SKM-1 (cell line): ENCODE data around the gene GSS.

Source experiments
- DNase-seq: peaks from one replicate; lab custom pipeline; 2025; ENCODE audit not compliant: unreplicated experiment; lab: John Stamatoyannopoulos, UW

The GSS gene

GRCh38 chr20:34978092-34978744 is 22.6 kb upstream of the GSS start:
- no peak for DNase-seq

GRCh38 chr20:34977365-34978091 is 21.9 kb upstream of the GSS start:
- DNase-seq: no peak

- DNase-seq: no peak
Observed at GRCh38 chr20:34976286-34976685, 20.7 kb upstream of the GSS start.

- no peak for DNase-seq
Observed at GRCh38 chr20:34974246-34974645, 18.6 kb upstream of the GSS start.

GRCh38 chr20:34971561-34972235 is 16.1 kb upstream of the GSS start:
- no peak for DNase-seq

- DNase-seq: no peak
Observed at GRCh38 chr20:34970846-34971560, 15.4 kb upstream of the GSS start.

DNA sequence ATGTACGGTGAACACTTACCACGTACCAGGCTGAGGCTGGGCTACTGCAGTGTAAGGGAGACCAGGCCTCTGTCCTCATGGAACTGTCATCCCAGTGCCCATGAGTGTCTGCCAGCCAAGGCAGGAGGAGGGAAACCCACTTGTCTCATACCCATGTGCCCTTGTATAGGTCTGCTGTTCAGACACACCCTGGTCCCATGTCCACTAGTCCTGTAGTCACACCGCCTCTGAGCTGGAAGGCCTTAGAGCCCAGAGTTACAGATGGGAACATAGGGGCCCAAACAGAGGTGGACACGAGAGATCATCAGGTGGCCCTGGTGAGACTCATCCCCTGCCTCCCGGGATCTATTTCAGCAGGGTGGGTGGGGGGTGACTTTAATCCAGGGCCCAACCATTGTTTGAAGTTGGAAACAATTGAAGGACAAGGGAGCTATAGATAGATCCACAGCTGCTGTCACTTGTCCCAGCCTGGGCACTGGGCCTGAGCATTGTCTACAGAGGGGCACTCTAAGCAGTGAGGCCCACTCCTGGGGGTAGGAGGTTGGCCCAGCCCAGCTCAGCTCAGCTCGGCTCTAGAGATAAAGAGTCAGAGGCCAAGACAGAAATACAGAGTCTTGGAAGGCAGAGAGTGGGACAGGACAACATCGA is 14.7 kb upstream of the GSS start:
- no peak for DNase-seq

- DNase-seq: no peak
Observed at GRCh38 chr20:34968042-34968775, 12.6 kb upstream of the GSS start.

DNA sequence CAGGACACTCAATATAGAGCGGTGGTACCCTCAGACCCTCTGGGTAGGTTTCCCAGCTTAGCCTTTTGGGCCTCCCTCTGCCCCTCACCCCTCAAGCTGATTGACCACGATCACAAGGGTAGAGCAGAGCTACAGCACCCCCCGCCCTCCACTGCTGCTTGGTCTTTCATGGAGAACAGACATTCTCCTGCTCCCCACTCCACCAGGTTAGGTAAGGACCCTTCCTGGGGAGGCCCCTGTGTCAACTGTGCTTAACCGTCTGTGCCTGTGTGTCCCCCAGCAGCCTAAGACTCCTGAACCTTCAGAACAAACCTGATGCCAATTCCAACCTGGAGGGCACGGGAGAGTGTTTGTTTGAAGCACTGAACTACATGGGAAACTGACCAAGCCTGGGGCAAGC is 11.8 kb upstream of the GSS start:
- no peak for DNase-seq

GRCh38 chr20:34965051-34965450 is 9.4 kb upstream of the GSS start:
- DNase-seq: no peak

- no peak for DNase-seq
Observed at GRCh38 chr20:34964486-34964885, 8.9 kb upstream of the GSS start.

DNA sequence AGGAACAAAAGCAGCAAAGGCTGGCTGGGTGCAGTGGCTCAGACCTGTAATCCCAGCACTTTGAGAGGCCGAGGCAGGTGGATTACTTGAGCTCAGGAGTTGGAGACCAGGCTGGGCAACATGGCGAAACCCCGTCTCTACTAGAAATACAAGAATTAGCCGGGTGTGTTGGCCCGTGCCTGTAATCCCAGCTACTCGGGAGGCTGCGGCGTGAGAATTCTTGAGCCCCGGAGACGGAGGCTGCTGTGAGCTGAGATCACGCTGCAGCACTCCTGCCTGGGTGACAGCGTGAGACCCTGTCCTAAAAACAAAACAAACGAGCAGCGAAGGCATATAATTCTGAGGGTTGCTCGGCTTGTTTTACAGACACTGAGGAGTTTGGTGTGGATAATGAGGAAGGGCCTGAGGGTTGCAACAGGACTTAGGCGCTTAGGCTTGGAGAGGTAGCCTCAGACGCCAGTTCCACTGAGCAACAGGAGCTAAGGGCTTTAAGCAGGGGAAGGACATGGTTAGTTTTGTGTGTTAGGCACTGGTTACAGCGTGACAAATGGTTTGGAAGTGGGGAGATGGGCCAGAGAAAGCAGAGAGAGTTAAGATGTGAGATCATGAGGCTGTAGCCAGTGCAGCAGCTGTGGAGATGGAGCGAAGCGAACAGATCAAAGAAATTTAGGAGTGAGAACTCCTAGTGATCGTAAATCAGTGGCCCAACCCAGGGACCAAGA is 1.3 kb upstream of the GSS start:
- DNase-seq: no peak

GRCh38 chr20:34956041-34956458 is 444 bp upstream of the GSS start:
- no peak for DNase-seq

DNA sequence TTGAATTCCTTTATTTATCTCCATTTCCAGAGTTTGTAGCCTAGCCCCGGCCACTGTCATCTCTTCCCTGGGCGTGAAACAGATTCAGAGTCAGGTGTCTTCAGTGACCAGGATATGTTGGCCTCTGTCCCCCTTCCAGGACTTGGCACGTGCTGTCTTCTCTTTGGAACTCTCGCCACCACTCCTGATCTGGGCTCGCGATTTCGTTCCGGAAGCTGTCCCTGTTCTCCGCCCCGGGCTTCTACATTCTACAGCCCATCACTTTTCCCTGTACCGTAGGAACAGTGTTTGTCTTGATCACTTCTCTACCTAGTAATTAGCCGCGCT is 739 bp downstream of the GSS start:
- no peak for DNase-seq

DNA sequence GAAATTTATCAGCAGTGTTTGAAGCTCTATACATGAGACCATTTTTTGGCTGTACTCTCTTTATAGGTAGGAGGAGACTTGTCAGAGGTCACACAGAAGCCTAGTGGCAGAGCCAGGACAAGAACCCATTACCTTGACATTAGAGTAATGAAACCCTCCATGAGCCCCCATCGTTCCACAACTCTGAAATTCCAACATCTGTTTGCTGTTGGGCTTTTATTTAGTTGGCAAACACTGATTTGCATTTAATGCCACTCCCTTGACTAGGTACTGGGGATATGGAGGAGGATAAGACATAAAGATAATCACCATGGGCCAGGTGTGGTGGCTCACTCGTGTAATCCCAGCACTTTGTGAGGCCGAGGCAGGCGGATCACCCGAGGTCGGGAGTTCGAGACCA is 1.6 kb downstream of the GSS start:
- no peak for DNase-seq

- DNase-seq: no peak
Observed at GRCh38 chr20:34952671-34953070, 2.9 kb downstream of the GSS start.

GRCh38 chr20:34951652-34952051 is 4.0 kb downstream of the GSS start:
- no peak for DNase-seq

- no peak for DNase-seq
Observed at GRCh38 chr20:34951252-34951651, 4.4 kb downstream of the GSS start.

DNA sequence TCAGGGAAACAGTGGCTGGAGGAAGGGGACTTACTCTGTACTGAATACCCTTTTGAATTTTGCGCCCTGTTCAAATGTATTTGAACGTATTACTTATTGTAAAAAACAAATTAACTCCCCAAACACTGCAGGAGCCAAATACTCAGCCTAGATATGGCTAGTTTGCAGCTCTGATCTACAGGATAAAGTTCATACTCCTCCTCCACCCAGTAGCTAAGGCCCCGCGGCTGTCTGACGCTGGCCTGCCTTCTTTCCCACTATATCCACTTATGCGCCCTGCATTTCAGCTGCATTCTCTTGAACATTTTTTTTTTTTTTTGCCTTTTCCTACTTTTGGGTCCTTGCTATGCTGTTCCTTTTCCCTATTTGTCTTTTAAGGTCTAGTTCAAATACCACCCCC is 6.5 kb downstream of the GSS start:
- no peak for DNase-seq

GRCh38 chr20:34948030-34948429 is 7.6 kb downstream of the GSS start:
- no peak for DNase-seq
